Measurements from ENCODE around the gene KRT74.

DNA sequence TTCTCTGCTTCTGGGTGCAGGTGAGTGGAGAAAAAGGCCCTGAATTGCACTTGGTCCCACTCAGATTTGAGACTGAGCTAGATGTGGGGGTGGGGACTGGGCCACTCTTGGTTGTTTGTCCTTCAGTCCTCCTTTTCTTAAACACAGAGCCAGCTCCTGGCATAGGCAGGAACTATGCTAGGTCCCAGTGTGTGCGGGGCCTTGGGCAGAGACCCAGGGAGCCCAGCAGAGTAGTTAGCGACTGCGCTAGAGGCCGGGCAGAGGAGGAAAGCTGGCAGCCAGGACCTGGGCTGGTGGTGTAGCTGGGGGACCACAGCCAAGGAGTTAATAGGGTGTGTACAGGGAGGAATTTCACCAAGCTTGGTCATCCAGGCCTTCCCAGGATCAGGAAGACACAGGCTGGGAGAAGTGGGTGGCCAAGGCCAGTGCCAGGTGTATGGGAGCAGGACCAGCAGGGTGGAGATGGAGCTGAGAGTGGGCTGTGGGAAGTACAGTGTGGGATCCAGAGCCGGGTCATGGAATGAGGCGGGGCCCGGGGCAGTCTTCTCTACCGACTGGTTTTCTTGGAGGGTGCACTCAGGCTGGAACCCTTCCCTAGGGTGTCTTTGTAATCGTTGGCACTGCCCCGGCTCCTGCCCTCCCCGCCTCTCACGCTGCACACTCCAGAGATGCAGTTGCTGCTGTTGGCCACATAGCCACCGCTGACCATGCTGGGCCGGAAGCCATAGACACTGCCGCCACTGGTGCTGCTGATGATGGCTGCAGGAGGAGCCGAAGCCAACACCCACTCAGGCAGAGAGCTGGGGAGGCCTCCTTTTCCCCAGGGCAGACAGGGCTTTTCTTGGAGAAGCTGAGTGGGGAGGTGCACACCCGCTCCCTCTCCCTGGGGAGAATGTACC lies 29.4 kb downstream of the KRT74 start:
- no peak for TF ChIP-seq POLR2A (IDR thresholded peaks at IDR 0.05)
- TF ChIP-seq, protein P1, sequence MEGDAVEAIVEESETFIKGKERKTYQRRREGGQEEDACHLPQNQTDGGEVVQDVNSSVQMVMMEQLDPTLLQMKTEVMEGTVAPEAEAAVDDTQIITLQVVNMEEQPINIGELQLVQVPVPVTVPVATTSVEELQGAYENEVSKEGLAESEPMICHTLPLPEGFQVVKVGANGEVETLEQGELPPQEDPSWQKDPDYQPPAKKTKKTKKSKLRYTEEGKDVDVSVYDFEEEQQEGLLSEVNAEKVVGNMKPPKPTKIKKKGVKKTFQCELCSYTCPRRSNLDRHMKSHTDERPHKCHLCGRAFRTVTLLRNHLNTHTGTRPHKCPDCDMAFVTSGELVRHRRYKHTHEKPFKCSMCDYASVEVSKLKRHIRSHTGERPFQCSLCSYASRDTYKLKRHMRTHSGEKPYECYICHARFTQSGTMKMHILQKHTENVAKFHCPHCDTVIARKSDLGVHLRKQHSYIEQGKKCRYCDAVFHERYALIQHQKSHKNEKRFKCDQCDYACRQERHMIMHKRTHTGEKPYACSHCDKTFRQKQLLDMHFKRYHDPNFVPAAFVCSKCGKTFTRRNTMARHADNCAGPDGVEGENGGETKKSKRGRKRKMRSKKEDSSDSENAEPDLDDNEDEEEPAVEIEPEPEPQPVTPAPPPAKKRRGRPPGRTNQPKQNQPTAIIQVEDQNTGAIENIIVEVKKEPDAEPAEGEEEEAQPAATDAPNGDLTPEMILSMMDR (IDR thresholded peaks at IDR 0.05), result no peak
